OCI-LY7 (cell line): ENCODE measurements around the gene TMEM158. TPM values are rescaled to one million over a fixed set of nuclear protein-coding genes. Genes with fewer than 3 reads are reported as not detected.

Source experiments
- BruUV-seq: library from RNA; stranded (reverse); fragments of 400-500 nt; replicated peaks from 2 replicates; lab custom pipeline; 2021; lab: Mats Ljungman, UMichigan
- CTCF ChIA-PET: fragments of 300-600 bp; sonication (Branson Sonifier 250); formaldehyde crosslinking; loops from one replicate; lab custom pipeline; 2022; ENCODE audit warnings: antibody characterized with exemption; ENCODE audit not compliant: unreplicated experiment; lab: Charles Lee
- POLR2A ChIA-PET: fragments of 300-600 bp; sonication (Branson Sonifier 250); formaldehyde crosslinking; loops from one replicate; lab custom pipeline; 2022; ENCODE audit warnings: antibody characterized with exemption; lab: Charles Lee
- DNase-seq: peaks from one replicate; pipeline ENCODE4 v3.0.0-alpha.2; 2015; ENCODE audit warnings: low spot score
- H2AFZ ChIP-seq: fragments of 200-600 bp; sonication (generic), shearing (Covaris generic); 2 replicates; pipeline ENCODE4 v1.6.1; 2014; ENCODE audit warnings: mild to moderate bottlenecking, antibody characterized with exemption, low read length, moderate library complexity
- H3K27ac ChIP-seq: fragments of 200-600 bp; sonication (generic); 2 replicates; pipeline ENCODE4 v1.5.1; 2014; ENCODE audit warnings: mixed run types, low read depth, mild to moderate bottlenecking, moderate library complexity, low read length, inconsistent platforms; ENCODE audit not compliant: poor library complexity, severe bottlenecking
- H3K36me3 ChIP-seq: fragments of 200-600 bp; sonication (generic); 2 replicates; pipeline ENCODE4 v1.6.1; 2014; ENCODE audit warnings: mild to moderate bottlenecking, antibody characterized with exemption, low read length, moderate library complexity, mixed read lengths; ENCODE audit not compliant: insufficient read depth
- H3K4me1 ChIP-seq: fragments of 200-600 bp; sonication (generic); 2 replicates; pipeline ENCODE4 v1.5.1; 2014; ENCODE audit warnings: mild to moderate bottlenecking, low read length; ENCODE audit not compliant: insufficient read depth, poor library complexity, severe bottlenecking
- H3K4me2 ChIP-seq: fragments of 200-600 bp; sonication (generic); 2 replicates; pipeline ENCODE4 v1.6.1; 2014; ENCODE audit warnings: mild to moderate bottlenecking, low read length
- H3K4me3 ChIP-seq: fragments of 200-600 bp; sonication (generic); 2 replicates; pipeline ENCODE4 v1.5.1; 2014; ENCODE audit warnings: mild to moderate bottlenecking, low read depth, low read length; ENCODE audit not compliant: poor library complexity, severe bottlenecking
- H3K79me2 ChIP-seq: fragments of 200-600 bp; sonication (generic); 2 replicates; pipeline ENCODE4 v1.6.1; 2016; ENCODE audit warnings: low read depth, mild to moderate bottlenecking, low read length, moderate library complexity, mixed read lengths; ENCODE audit not compliant: insufficient read depth
- H3K9me2 ChIP-seq: fragments of 200-600 bp; sonication (generic); 2 replicates; pipeline ENCODE4 v1.6.1; 2016; ENCODE audit warnings: mild to moderate bottlenecking, low read length, mixed read lengths; ENCODE audit not compliant: insufficient read depth
- H3K9me3 ChIP-seq: fragments of 200-600 bp; sonication (generic); 2 replicates; pipeline ENCODE4 v1.6.1; 2014; ENCODE audit warnings: mild to moderate bottlenecking, mixed run types, low read length, mixed read lengths
- H4K20me1 ChIP-seq: fragments of 200-600 bp; sonication (generic); 2 replicates; pipeline ENCODE4 v1.6.1; 2014; ENCODE audit warnings: mild to moderate bottlenecking, antibody characterized with exemption, low read length, moderate library complexity, mixed read lengths; ENCODE audit not compliant: insufficient read depth
- CTCF ChIP-seq: fragments of 200-600 bp; sonication (generic); conservative IDR thresholded peaks from 2 replicates; pipeline ENCODE4 v1.5.1; 2014; ENCODE audit warnings: mild to moderate bottlenecking, antibody characterized with exemption, low read length, moderate library complexity, mixed read lengths
- EZH2phosphoT487 ChIP-seq: fragments of 200-600 bp; sonication (generic); IDR thresholded peaks from 2 replicates; pipeline ENCODE4 v1.6.1; 2018; ENCODE audit warnings: low read depth, borderline replicate concordance, mild to moderate bottlenecking, mixed run types, antibody characterized with exemption, low read length, moderate library complexity, mixed read lengths
- intact Hi-C: fragments of 100-400 bp; cut with micrococcal nuclease; formaldehyde crosslinking; loops from one replicate; pipeline ENCODE4 v1.10.0; 2022; ENCODE audit not compliant: unreplicated experiment
- total RNA-seq, 2 experiments: library from RNA; depleted of rRNA in 1 of 2; stranded (reverse); fragments of >200 nt in 1 of 2; shearing (Covaris generic) in 1 of 2; gene quantifications; 2 replicates each; pipeline ENCODE4 v1.2.3, GENCODE V29; 2014 to 2022

The TMEM158 gene
- total RNA-seq, 2 experiments from 2014 or later, result not detected

DNA sequence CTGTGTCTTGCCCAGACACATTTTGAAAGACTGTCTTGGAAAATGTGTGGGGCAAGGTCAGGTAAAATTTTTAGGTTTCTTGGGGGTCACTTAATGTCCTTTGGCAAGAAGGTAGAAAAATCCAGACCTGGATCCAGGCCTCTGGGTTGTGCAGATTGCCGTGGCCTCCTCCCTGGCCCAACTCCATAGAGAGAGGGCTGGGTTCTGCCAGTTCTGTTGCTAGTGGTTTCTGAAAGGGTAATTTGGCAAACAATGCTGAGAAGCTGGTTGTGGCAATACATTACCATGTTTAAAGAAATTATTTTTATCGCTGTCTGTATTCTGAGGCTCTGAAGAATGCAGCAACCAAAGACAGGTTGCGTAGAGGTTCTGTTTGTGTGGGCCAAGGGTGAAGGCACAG is 20.2 kb upstream of the TMEM158 start:
- CTCF ChIA-PET, result no interaction called here
- H3K4me2 ChIP-seq, result no peak overlapping the region
- no peak overlapping the region for H3K27ac ChIP-seq
- H2AFZ ChIP-seq, result no peak overlapping the region
- H3K9me3 ChIP-seq, result no peaks in the 10 kb centered on the region
- H3K4me3 ChIP-seq, result no peak overlapping the region
- no peak for DNase-seq
- H3K79me2 ChIP-seq, result no peaks in the 10 kb centered on the region
- H3K36me3 ChIP-seq, result no peaks in the 10 kb centered on the region
- POLR2A ChIA-PET, result no interaction called here
- BruUV-seq, result no TSS peak
- H3K9me2 ChIP-seq, result no peaks in the 10 kb centered on the region
- TF ChIP-seq CTCF, result no peak
- TF ChIP-seq EZH2phosphoT487, result no peak
- no peaks in the 10 kb centered on the region for H3K4me1 ChIP-seq
- intact Hi-C loops, result no loop called here
- no peaks in the 10 kb centered on the region for H4K20me1 ChIP-seq

DNA sequence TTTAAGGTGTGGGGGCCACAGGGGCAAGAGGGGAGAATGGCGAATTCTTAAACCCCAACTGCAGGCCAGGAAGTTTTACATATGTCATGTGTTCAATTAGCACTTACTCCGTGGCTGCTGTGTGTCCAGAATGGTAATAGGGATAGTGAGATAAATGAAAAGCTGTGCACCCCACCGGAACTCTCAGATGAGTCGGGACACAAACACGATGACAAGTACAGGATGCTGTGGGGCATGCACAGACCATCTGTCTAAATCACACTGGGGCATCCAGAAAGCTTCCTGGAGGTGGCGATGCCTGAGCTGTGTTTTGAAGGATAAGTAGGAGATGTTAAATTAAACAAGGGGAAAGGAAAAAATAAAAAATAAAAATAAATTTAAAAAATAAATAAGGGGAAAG is 18.3 kb upstream of the TMEM158 start:
- no peaks in the 10 kb centered on the region for H3K9me3 ChIP-seq
- no peaks in the 10 kb centered on the region for H3K9me2 ChIP-seq
- H3K4me3 ChIP-seq, result no peak overlapping the region
- H3K79me2 ChIP-seq, result no peaks in the 10 kb centered on the region
- no peak overlapping the region for H3K27ac ChIP-seq
- H4K20me1 ChIP-seq, result no peaks in the 10 kb centered on the region
- H3K36me3 ChIP-seq, result no peaks in the 10 kb centered on the region
- no peak overlapping the region for H3K4me2 ChIP-seq
- no peaks in the 10 kb centered on the region for H3K4me1 ChIP-seq
- ChIA-PET CTCF (no interaction called here), POLR2A (interaction anchor here (0.6 kb wide), 1 partner anchor 72 kb away, joined by 3 read pairs; no protein-coding TSS in a partner anchor)
- no TSS peak for BruUV-seq
- no peak overlapping the region for H2AFZ ChIP-seq
- intact Hi-C loops, result no loop called here
- DNase-seq, result no peak
- TF ChIP-seq CTCF (no peak), EZH2phosphoT487 (no peak)

DNA sequence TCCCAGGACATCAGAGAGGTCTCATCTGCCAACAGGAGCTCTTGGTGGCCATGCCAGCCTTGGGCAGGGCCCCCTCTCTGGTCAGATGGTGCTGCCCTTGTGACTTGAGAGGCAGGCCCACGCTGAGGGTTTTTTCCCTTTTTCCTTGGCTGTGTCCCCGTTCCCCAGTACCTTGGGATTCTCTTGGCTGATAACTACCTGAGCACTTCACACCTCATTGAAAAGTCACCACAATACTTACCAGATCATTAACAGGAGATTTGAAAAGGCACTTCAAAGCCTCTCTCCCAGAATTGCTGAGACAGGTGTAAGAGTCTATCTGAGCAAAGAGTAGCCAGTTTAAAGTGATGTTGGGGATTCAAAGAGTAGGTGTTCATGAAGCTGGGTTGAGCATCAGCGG is 15.1 kb upstream of the TMEM158 start:
- no peak for DNase-seq
- H3K36me3 ChIP-seq, result no peaks in the 10 kb centered on the region
- no peaks in the 10 kb centered on the region for H3K9me2 ChIP-seq
- no peaks in the 10 kb centered on the region for H3K4me1 ChIP-seq
- H3K4me2 ChIP-seq, result no peak overlapping the region
- ChIA-PET POLR2A (no interaction called here), CTCF (no interaction called here)
- no peaks in the 10 kb centered on the region for H4K20me1 ChIP-seq
- no peaks in the 10 kb centered on the region for H3K79me2 ChIP-seq
- BruUV-seq, result no TSS peak
- intact Hi-C loops, result no loop called here
- no peak overlapping the region for H2AFZ ChIP-seq
- H3K9me3 ChIP-seq, result no peaks in the 10 kb centered on the region
- no peak for TF ChIP-seq CTCF
- TF ChIP-seq EZH2phosphoT487, result no peak
- no peak overlapping the region for H3K4me3 ChIP-seq
- no peak overlapping the region for H3K27ac ChIP-seq
